ENCODE data around the gene UBD.

Gene UBD

GRCh38 chr6:29510746-29511300, 48.7 kb downstream of the UBD start:
- DNase-seq: no peak
- Histone ChIP-seq H3K4me1 (ENCODE audit: control insufficient read depth, insufficient read depth, low read length, poor library complexity, severe bottlenecking) (no peaks in the 10 kb centered on the region), H3K9me3 (ENCODE audit: control insufficient read depth, low read length) (no peaks in the 10 kb centered on the region), H3K27ac (ENCODE audit: insufficient read depth, low read length, poor library complexity, severe bottlenecking) (no peak overlapping the region), H3K4me3 (ENCODE audit: insufficient read depth, low read depth, low read length, poor library complexity, severe bottlenecking) (no peak overlapping the region), H3K27me3 (replicated peaks; ENCODE audit: control insufficient read depth, insufficient read depth, low read length, poor library complexity, severe bottlenecking) (no peaks in the 10 kb centered on the region), H3K36me3 (ENCODE audit: control insufficient read depth, insufficient read depth, low read length) (no peaks in the 10 kb centered on the region)

- H3K27ac ChIP-seq (ENCODE audit: insufficient read depth, low read length, poor library complexity, severe bottlenecking): no peak overlapping the region
- no peak overlapping the region for H3K4me3 ChIP-seq (ENCODE audit: insufficient read depth, low read depth, low read length, poor library complexity, severe bottlenecking)
- H3K4me1 ChIP-seq (ENCODE audit: control insufficient read depth, insufficient read depth, low read length, poor library complexity, severe bottlenecking): no peaks in the 10 kb centered on the region
- no peak for DNase-seq
- no peaks in the 10 kb centered on the region for H3K27me3 ChIP-seq (replicated peaks; ENCODE audit: control insufficient read depth, insufficient read depth, low read length, poor library complexity, severe bottlenecking)
- H3K36me3 ChIP-seq (ENCODE audit: control insufficient read depth, insufficient read depth, low read length): no peaks in the 10 kb centered on the region
- no peaks in the 10 kb centered on the region for H3K9me3 ChIP-seq (ENCODE audit: control insufficient read depth, low read length)
These were observed 49.3 kb downstream of the UBD start for GRCh38 chr6:29510202-29510601.

GRCh38 chr6:29509711-29510110, 49.8 kb downstream of the UBD start:
- no peak overlapping the region for H3K4me3 ChIP-seq (ENCODE audit: insufficient read depth, low read depth, low read length, poor library complexity, severe bottlenecking)
- no peaks in the 10 kb centered on the region for H3K36me3 ChIP-seq (ENCODE audit: control insufficient read depth, insufficient read depth, low read length)
- H3K9me3 ChIP-seq (ENCODE audit: control insufficient read depth, low read length): no peaks in the 10 kb centered on the region
- H3K27me3 ChIP-seq (replicated peaks; ENCODE audit: control insufficient read depth, insufficient read depth, low read length, poor library complexity, severe bottlenecking): no peaks in the 10 kb centered on the region
- no peak for DNase-seq
- no peak overlapping the region for H3K27ac ChIP-seq (ENCODE audit: insufficient read depth, low read length, poor library complexity, severe bottlenecking)
- no peaks in the 10 kb centered on the region for H3K4me1 ChIP-seq (ENCODE audit: control insufficient read depth, insufficient read depth, low read length, poor library complexity, severe bottlenecking)

GRCh38 chr6:29509239-29509638, 50.3 kb downstream of the UBD start:
- no peaks in the 10 kb centered on the region for H3K27me3 ChIP-seq (replicated peaks; ENCODE audit: control insufficient read depth, insufficient read depth, low read length, poor library complexity, severe bottlenecking)
- no peak overlapping the region for H3K27ac ChIP-seq (ENCODE audit: insufficient read depth, low read length, poor library complexity, severe bottlenecking)
- H3K36me3 ChIP-seq (ENCODE audit: control insufficient read depth, insufficient read depth, low read length): no peaks in the 10 kb centered on the region
- no peaks in the 10 kb centered on the region for H3K9me3 ChIP-seq (ENCODE audit: control insufficient read depth, low read length)
- H3K4me1 ChIP-seq (ENCODE audit: control insufficient read depth, insufficient read depth, low read length, poor library complexity, severe bottlenecking): no peaks in the 10 kb centered on the region
- no peak for DNase-seq
- no peak overlapping the region for H3K4me3 ChIP-seq (ENCODE audit: insufficient read depth, low read depth, low read length, poor library complexity, severe bottlenecking)

GRCh38 chr6:29507319-29507718, 52.2 kb downstream of the UBD start:
- no peaks in the 10 kb centered on the region for H3K27me3 ChIP-seq (replicated peaks; ENCODE audit: control insufficient read depth, insufficient read depth, low read length, poor library complexity, severe bottlenecking)
- no peaks in the 10 kb centered on the region for H3K9me3 ChIP-seq (ENCODE audit: control insufficient read depth, low read length)
- no peak overlapping the region for H3K4me3 ChIP-seq (ENCODE audit: insufficient read depth, low read depth, low read length, poor library complexity, severe bottlenecking)
- no peaks in the 10 kb centered on the region for H3K36me3 ChIP-seq (ENCODE audit: control insufficient read depth, insufficient read depth, low read length)
- DNase-seq: no peak
- H3K4me1 ChIP-seq (ENCODE audit: control insufficient read depth, insufficient read depth, low read length, poor library complexity, severe bottlenecking): no peaks in the 10 kb centered on the region
- no peak overlapping the region for H3K27ac ChIP-seq (ENCODE audit: insufficient read depth, low read length, poor library complexity, severe bottlenecking)

- Histone ChIP-seq H3K9me3 (ENCODE audit: control insufficient read depth, low read length) (no peaks in the 10 kb centered on the region), H3K36me3 (ENCODE audit: control insufficient read depth, insufficient read depth, low read length) (no peaks in the 10 kb centered on the region), H3K27ac (ENCODE audit: insufficient read depth, low read length, poor library complexity, severe bottlenecking) (no peak overlapping the region), H3K27me3 (replicated peaks; ENCODE audit: control insufficient read depth, insufficient read depth, low read length, poor library complexity, severe bottlenecking) (no peaks in the 10 kb centered on the region), H3K4me1 (ENCODE audit: control insufficient read depth, insufficient read depth, low read length, poor library complexity, severe bottlenecking) (no peaks in the 10 kb centered on the region), H3K4me3 (ENCODE audit: insufficient read depth, low read depth, low read length, poor library complexity, severe bottlenecking) (no peak overlapping the region)
- DNase-seq: no peak
These were observed 53.0 kb downstream of the UBD start for GRCh38 chr6:29506446-29507067.

- Histone ChIP-seq H3K9me3 (ENCODE audit: control insufficient read depth, low read length) (no peaks in the 10 kb centered on the region), H3K27me3 (replicated peaks; ENCODE audit: control insufficient read depth, insufficient read depth, low read length, poor library complexity, severe bottlenecking) (no peaks in the 10 kb centered on the region), H3K4me1 (ENCODE audit: control insufficient read depth, insufficient read depth, low read length, poor library complexity, severe bottlenecking) (no peaks in the 10 kb centered on the region), H3K36me3 (ENCODE audit: control insufficient read depth, insufficient read depth, low read length) (no peaks in the 10 kb centered on the region), H3K4me3 (ENCODE audit: insufficient read depth, low read depth, low read length, poor library complexity, severe bottlenecking) (no peak overlapping the region), H3K27ac (ENCODE audit: insufficient read depth, low read length, poor library complexity, severe bottlenecking) (no peak overlapping the region)
- DNase-seq: no peak
These were observed 53.7 kb downstream of the UBD start for GRCh38 chr6:29505808-29506207.

Data from effector memory CD4-positive, alpha-beta T cell (primary cell).